Colonic mucosa (tissue), 4 donors: Measurements from ENCODE around the gene PAPOLA. TPM values are rescaled to one million over a fixed set of nuclear protein-coding genes. Genes with fewer than 3 reads are reported as not detected.
A peak's percentile ranks its signal among the peaks of the same experiment; 100 is the strongest.

Source experiments
- DNase-seq: peaks from one replicate; pipeline ENCODE4 v3.0.0-alpha.2; 2020
- H3K27ac ChIP-seq: fragments of 200-600 bp; one replicate; pipeline ENCODE4 v1.8.0; 2021
- H3K27me3 ChIP-seq: fragments of 200-600 bp; one replicate; pipeline ENCODE4 v1.8.0; 2021
- H3K36me3 ChIP-seq: fragments of 200-600 bp; one replicate; pipeline ENCODE4 v1.8.0; 2021
- H3K4me1 ChIP-seq: fragments of 200-600 bp; one replicate; pipeline ENCODE4 v1.8.0; 2021; ENCODE audit warnings: mild to moderate bottlenecking
- H3K4me3 ChIP-seq: fragments of 200-600 bp; one replicate; pipeline ENCODE4 v1.8.0; 2021
- H3K9ac ChIP-seq, 2 donors: one replicate each; pipeline ENCODE4 v1.7.0; 2013; ENCODE audit warnings: control low read depth in 2 of 2, low read depth in 2 of 2, low read length in 2 of 2
- H3K9me3 ChIP-seq: fragments of 200-600 bp; one replicate; pipeline ENCODE4 v1.8.0; 2021
- CTCF ChIP-seq: fragments of 200-600 bp; IDR thresholded peaks from one replicate; pipeline ENCODE4 v1.8.0; 2022; ENCODE audit warnings: antibody characterized with exemption, mild to moderate bottlenecking
- intact Hi-C: fragments of 100-400 bp; cut with DNase I; formaldehyde crosslinking; loops from one replicate; pipeline ENCODE4 v1.14.1; 2022
- total RNA-seq, 2 donors: library from RNA; stranded (reverse); fragmentation: NEBNext Ultra II Directional in 1 of 2; extraction: Animal tissue kit (Norgen Biotek cat#: 25700) in 1 of 2; gene quantifications; one replicate each; pipeline ENCODE4 v1.2.1, GENCODE V29; 2021
- donor health status: healthy.
- donor health status: DM: no; HTN: no; CAD: no.
- donor health status: DM: no; HTN: no; CAD: no.

Gene PAPOLA
- total RNA-seq, 2 donors from 2014 or later: 176 to 196 TPM

- H3K36me3 ChIP-seq: no peaks in the 10 kb centered on the region
- no peak for TF ChIP-seq CTCF
- intact Hi-C loops: no loop called here
- H3K27me3 ChIP-seq: no peaks in the 10 kb centered on the region
- DNase-seq: no peak
- H3K4me3 ChIP-seq: no peak overlapping the region
- no peaks in the 10 kb centered on the region for H3K4me1 ChIP-seq
- no peaks in the 10 kb centered on the region for H3K9me3 ChIP-seq
- H3K27ac ChIP-seq: peak overlapping the region; percentile 13
- no peak overlapping the region for H3K9ac ChIP-seq
Observed at GRCh38 chr14:96538097-96538989, 36.2 kb downstream of the PAPOLA start.

GRCh38 chr14:96538990-96539317, 36.8 kb downstream of the PAPOLA start:
- H3K9ac ChIP-seq: no peak overlapping the region
- no peaks in the 10 kb centered on the region for H3K4me1 ChIP-seq
- no peak for TF ChIP-seq CTCF
- H3K4me3 ChIP-seq: no peak overlapping the region
- no peaks in the 10 kb centered on the region for H3K36me3 ChIP-seq
- no peaks in the 10 kb centered on the region for H3K9me3 ChIP-seq
- H3K27ac ChIP-seq: peak overlapping the region; percentile 13
- H3K27me3 ChIP-seq: no peaks in the 10 kb centered on the region
- DNase-seq: no peak
- intact Hi-C loops: no loop called here

- H3K9ac ChIP-seq: no peak overlapping the region
- no peak for TF ChIP-seq CTCF
- intact Hi-C loops: no loop called here
- H3K27me3 ChIP-seq: no peaks in the 10 kb centered on the region
- no peak for DNase-seq
- peaks cover 12% of the 10 kb centered on the region for H3K36me3 ChIP-seq
- no peak overlapping the region for H3K4me3 ChIP-seq
- H3K4me1 ChIP-seq: no peaks in the 10 kb centered on the region
- no peak overlapping the region for H3K27ac ChIP-seq
- H3K9me3 ChIP-seq: no peaks in the 10 kb centered on the region
Observed at GRCh38 chr14:96554315-96554910, 52.2 kb downstream of the PAPOLA start.

GRCh38 chr14:96559571-96559970, 57.4 kb downstream of the PAPOLA start:
- TF ChIP-seq CTCF: no peak
- H3K9me3 ChIP-seq: no peaks in the 10 kb centered on the region
- intact Hi-C loops: no loop called here
- H3K27me3 ChIP-seq: no peaks in the 10 kb centered on the region
- H3K9ac ChIP-seq: no peak overlapping the region
- H3K36me3 ChIP-seq: peaks cover 5% of the 10 kb centered on the region
- no peak for DNase-seq
- H3K4me1 ChIP-seq: no peaks in the 10 kb centered on the region
- no peak overlapping the region for H3K4me3 ChIP-seq
- no peak overlapping the region for H3K27ac ChIP-seq

- TF ChIP-seq CTCF: no peak
- Histone ChIP-seq H3K36me3 (no peaks in the 10 kb centered on the region), H3K9me3 (no peaks in the 10 kb centered on the region), H3K27me3 (no peaks in the 10 kb centered on the region), H3K4me3 (no peak overlapping the region), H3K4me1 (no peaks in the 10 kb centered on the region), H3K9ac (no peak overlapping the region), H3K27ac (no peak overlapping the region)
- no peak for DNase-seq
- intact Hi-C loops: no loop called here
Observed at GRCh38 chr14:96564389-96564788, 62.2 kb downstream of the PAPOLA start.
